ENCODE results near the gene KLHDC4.
A peak's percentile ranks its signal among the peaks of the same experiment; 100 is the strongest.

The KLHDC4 gene

GRCh38 chr16:87784812-87785211 lies 19.0 kb upstream of the KLHDC4 start:
- Histone ChIP-seq H3K36me3 (ENCODE audit: insufficient read depth, low read length) (no peaks in the 10 kb centered on the region), H3K27me3 (ENCODE audit: insufficient read depth, low read length, poor library complexity) (no peaks in the 10 kb centered on the region), H3K9ac (ENCODE audit: low read depth, low read length) (no peak overlapping the region), H3K9me3 (ENCODE audit: insufficient read depth, low read length, severe bottlenecking) (no peaks in the 10 kb centered on the region), H3K27ac (ENCODE audit: low read length) (no peak overlapping the region), H3K4me3 (ENCODE audit: low read depth in 1 of 2, low read length in 2 of 2) (no peak overlapping the region), H3K79me2 (ENCODE audit: insufficient read depth, low read length) (no peaks in the 10 kb centered on the region), H3K4me2 (ENCODE audit: insufficient read depth, low read length) (no peak overlapping the region), H4K20me1 (ENCODE audit: insufficient read depth, low read length) (no peaks in the 10 kb centered on the region), H2AFZ (ENCODE audit: low read depth, low read length) (no peak overlapping the region), H3K4me1 (ENCODE audit: insufficient read depth, low read length) (peaks cover 21% of the 10 kb centered on the region)
- ATAC-seq (ENCODE audit: insufficient read depth, low read depth) (no peak), DNase-seq (no peak)
- no peak for TF ChIP-seq CTCF (IDR thresholded peaks at IDR 0.05; ENCODE audit: borderline replicate concordance, extremely low read depth, low read length, poor library complexity, severe bottlenecking)

GRCh38 chr16:87782033-87782432 lies 16.2 kb upstream of the KLHDC4 start:
- Histone ChIP-seq H3K27me3 (ENCODE audit: insufficient read depth, low read length, poor library complexity) (no peaks in the 10 kb centered on the region), H3K36me3 (ENCODE audit: insufficient read depth, low read length) (no peaks in the 10 kb centered on the region; the same call in 1 of the 2 replicates), H3K27ac (ENCODE audit: low read length) (peak overlapping the region; percentile 96; the same call in 1 of the 2 replicates), H4K20me1 (ENCODE audit: insufficient read depth, low read length) (0 out of 2 replicates have a peak, but pooled peaks cover 2% of the 10 kb centered on the region), H3K4me1 (ENCODE audit: insufficient read depth, low read length) (peaks cover 48% of the 10 kb centered on the region), H3K4me2 (ENCODE audit: insufficient read depth, low read length) (no peak overlapping the region), H2AFZ (ENCODE audit: low read depth, low read length) (no peak overlapping the region), H3K9ac (ENCODE audit: low read depth, low read length) (no peak overlapping the region), H3K4me3 (ENCODE audit: low read depth in 1 of 2, low read length in 2 of 2) (no peak overlapping the region), H3K9me3 (ENCODE audit: insufficient read depth, low read length, severe bottlenecking) (no peaks in the 10 kb centered on the region), H3K79me2 (ENCODE audit: insufficient read depth, low read length) (peaks cover 15% of the 10 kb centered on the region)
- DNase-seq, result no peak
- TF ChIP-seq CTCF (IDR thresholded peaks at IDR 0.05; ENCODE audit: borderline replicate concordance, extremely low read depth, low read length, poor library complexity, severe bottlenecking), result no peak
- no peak for TF ChIP-seq EZH2 (IDR thresholded peaks at IDR 0.05; ENCODE audit: borderline replicate concordance, low read depth, low read length, severe bottlenecking)
- ATAC-seq (ENCODE audit: insufficient read depth, low read depth), result no peak

- DNase-seq (peak; percentile 92), ATAC-seq (ENCODE audit: insufficient read depth, low read depth) (peak; percentile 59)
- no peaks in the 10 kb centered on the region for H3K9me3 ChIP-seq (ENCODE audit: insufficient read depth, low read length, severe bottlenecking)
- peaks cover 50% of the 10 kb centered on the region for H3K4me1 ChIP-seq (ENCODE audit: insufficient read depth, low read length)
- no peaks in the 10 kb centered on the region; the same call in 1 of the 2 replicates for H3K36me3 ChIP-seq (ENCODE audit: insufficient read depth, low read length)
- TF ChIP-seq CTCF (IDR thresholded peaks at IDR 0.05; ENCODE audit: borderline replicate concordance, extremely low read depth, low read length, poor library complexity, severe bottlenecking), result peak; percentile 56
- TF ChIP-seq EZH2 (IDR thresholded peaks at IDR 0.05; ENCODE audit: borderline replicate concordance, low read depth, low read length, severe bottlenecking), result no peak
- peaks cover 17% of the 10 kb centered on the region for H3K79me2 ChIP-seq (ENCODE audit: insufficient read depth, low read length)
- H3K9ac ChIP-seq (ENCODE audit: low read depth, low read length), result peak overlapping the region; percentile 90
- H2AFZ ChIP-seq (ENCODE audit: low read depth, low read length), result peak overlapping the region; percentile 48
- H3K27me3 ChIP-seq (ENCODE audit: insufficient read depth, low read length, poor library complexity), result no peaks in the 10 kb centered on the region
- H4K20me1 ChIP-seq (ENCODE audit: insufficient read depth, low read length), result 0 out of 2 replicates have a peak, but pooled peaks cover 2% of the 10 kb centered on the region
- H3K4me2 ChIP-seq (ENCODE audit: insufficient read depth, low read length), result peak overlapping the region; percentile 59
- peak overlapping the region in 1 of 2 experiments; percentile 41; a peak in 2 of 4 replicates for H3K4me3 ChIP-seq (ENCODE audit: low read depth in 1 of 2, low read length in 2 of 2)
- peak overlapping the region; percentile 96 for H3K27ac ChIP-seq (ENCODE audit: low read length)
Measured at GRCh38 chr16:87780385-87780989, 14.7 kb upstream of the KLHDC4 start.

Data from DND-41 (cell line).